GM20000 (cell line): ENCODE data around the gene IDH3A.

Source experiments
- DNase-seq: peaks from one replicate; pipeline ENCODE4 v3.0.0; 2012; ENCODE audit warnings: low spot score
- CTCF ChIP-seq: IDR thresholded peaks from 2 replicates; pipeline ENCODE4 v1.5.1; 2012; ENCODE audit warnings: mild to moderate bottlenecking, control low read depth; ENCODE audit errors: extremely low read depth, missing control alignments

Gene IDH3A

GRCh38 chr15:78213425-78213750 lies 64.2 kb downstream of the IDH3A start:
- no peak for TF ChIP-seq CTCF
- DNase-seq = no peak

GRCh38 chr15:78213956-78214355 lies 64.8 kb downstream of the IDH3A start:
- no peak for DNase-seq
- no peak for TF ChIP-seq CTCF

GRCh38 chr15:78216276-78217104 lies 67.3 kb downstream of the IDH3A start:
- TF ChIP-seq CTCF = no peak
- DNase-seq = no peak

- no peak for DNase-seq
- TF ChIP-seq CTCF = no peak
Measured at GRCh38 chr15:78220713-78221112, 71.6 kb downstream of the IDH3A start.
